ENCODE results near the gene GRIK1. TPM values are rescaled to one million over a fixed set of nuclear protein-coding genes. Genes with fewer than 3 reads are reported as not detected.

Gene GRIK1
- polyA plus RNA-seq, 1 donor (not counting 4 experiments of a cell fraction or from before 2014, with no cell fraction given) = not detected

DNA sequence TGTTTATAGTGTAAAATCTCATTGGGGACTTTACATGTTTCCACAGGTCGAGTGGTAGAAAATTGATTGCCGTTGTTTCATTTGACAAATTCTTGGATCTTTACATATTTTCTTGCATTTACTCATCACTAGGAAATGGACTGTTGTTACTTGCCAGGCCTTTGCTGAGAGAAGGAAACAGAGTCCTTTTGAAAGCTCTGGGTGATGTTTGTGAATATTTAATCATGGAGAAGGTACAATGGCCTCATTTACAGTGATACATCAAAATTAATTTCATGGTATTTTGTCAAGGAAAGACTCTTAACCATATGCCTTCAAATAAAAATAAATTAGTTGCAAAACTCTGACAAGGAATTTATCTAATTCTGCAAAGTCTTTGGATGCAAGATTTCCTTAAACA lies 198.0 kb downstream of the GRIK1 start:
- no peaks in the 10 kb centered on the region for H3K27me3 ChIP-seq (ENCODE audit: control insufficient read depth, extremely low read depth, insufficient read depth, low read length)
- dilution Hi-C loops (cut with MboI; ENCODE audit: extremely low pct_ligation_motif_present, low sequenced_read_pairs) = no loop called here
- H3K9ac ChIP-seq (ENCODE audit: control insufficient read depth, extremely low read depth, insufficient read depth, low read length) = no peak overlapping the region
- no peaks in the 10 kb centered on the region for H3K4me1 ChIP-seq (ENCODE audit: control insufficient read depth, extremely low read depth, insufficient read depth, low read length)
- no peak for DNase-seq (ENCODE audit: low read depth, low spot score)
- TF ChIP-seq EZH2 (IDR thresholded peaks at IDR 0.05; ENCODE audit: low read length) = no peak
- no peaks in the 10 kb centered on the region for H3K79me2 ChIP-seq (ENCODE audit: control insufficient read depth, insufficient read depth, low read length)
- H3K4me2 ChIP-seq (ENCODE audit: control insufficient read depth, extremely low read depth, insufficient read depth, low read depth, low read length) = no peak overlapping the region
- no peak overlapping the region for H2AFZ ChIP-seq (ENCODE audit: control insufficient read depth, low read length)
- H4K20me1 ChIP-seq (ENCODE audit: control insufficient read depth, extremely low read depth, insufficient read depth, low read length) = no peaks in the 10 kb centered on the region
- no peak overlapping the region for H3K4me3 ChIP-seq (ENCODE audit: control insufficient read depth in 2 of 3, extremely low read depth in 1 of 3, insufficient read depth in 2 of 3, low read depth in 1 of 3, low read length in 3 of 3)
- H3K9me1 ChIP-seq (ENCODE audit: control insufficient read depth, extremely low read depth, insufficient read depth, low read length) = no peaks in the 10 kb centered on the region
- FAIRE-seq = no peak
- no peaks in the 10 kb centered on the region for H3K9me3 ChIP-seq (ENCODE audit: control insufficient read depth, low read depth, low read length)
- no peaks in the 10 kb centered on the region for H3K36me3 ChIP-seq (ENCODE audit: control insufficient read depth in 2 of 2, extremely low read depth in 1 of 2, insufficient read depth in 2 of 2, low read length in 2 of 2)
- H3K27ac ChIP-seq (ENCODE audit: control insufficient read depth, insufficient read depth, low read length) = no peak overlapping the region

DNA sequence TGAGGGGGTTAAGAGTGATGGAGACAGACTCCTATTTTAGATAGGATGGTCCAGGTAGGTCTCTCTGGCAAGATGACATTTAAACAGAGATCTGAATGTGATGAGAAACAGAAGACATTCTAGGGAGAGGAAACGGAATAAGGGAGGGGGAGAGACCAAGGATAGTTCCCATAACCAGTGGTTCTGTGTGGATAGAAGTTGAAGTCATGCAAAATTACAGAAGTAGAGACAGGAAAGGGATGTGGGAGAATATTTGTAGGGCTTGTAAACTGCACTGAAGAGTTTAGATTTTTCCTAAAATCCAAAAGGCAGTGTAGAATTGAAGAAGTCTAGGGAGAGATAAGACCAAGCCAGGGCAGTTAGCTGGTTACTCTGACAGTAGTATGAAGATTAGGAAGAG lies 200.6 kb downstream of the GRIK1 start:
- DNase-seq (ENCODE audit: low read depth, low spot score) (no peak), FAIRE-seq (no peak)
- Histone ChIP-seq H3K9me1 (ENCODE audit: control insufficient read depth, extremely low read depth, insufficient read depth, low read length) (no peaks in the 10 kb centered on the region), H3K27ac (ENCODE audit: control insufficient read depth, insufficient read depth, low read length) (no peak overlapping the region), H3K79me2 (ENCODE audit: control insufficient read depth, insufficient read depth, low read length) (no peaks in the 10 kb centered on the region), H3K4me2 (ENCODE audit: control insufficient read depth, extremely low read depth, insufficient read depth, low read depth, low read length) (no peak overlapping the region), H3K36me3 (ENCODE audit: control insufficient read depth in 2 of 2, extremely low read depth in 1 of 2, insufficient read depth in 2 of 2, low read length in 2 of 2) (no peaks in the 10 kb centered on the region), H4K20me1 (ENCODE audit: control insufficient read depth, extremely low read depth, insufficient read depth, low read length) (no peaks in the 10 kb centered on the region), H3K27me3 (ENCODE audit: control insufficient read depth, extremely low read depth, insufficient read depth, low read length) (no peaks in the 10 kb centered on the region), H2AFZ (ENCODE audit: control insufficient read depth, low read length) (no peak overlapping the region), H3K4me1 (ENCODE audit: control insufficient read depth, extremely low read depth, insufficient read depth, low read length) (no peaks in the 10 kb centered on the region), H3K9ac (ENCODE audit: control insufficient read depth, extremely low read depth, insufficient read depth, low read length) (no peak overlapping the region), H3K4me3 (ENCODE audit: control insufficient read depth in 2 of 3, extremely low read depth in 1 of 3, insufficient read depth in 2 of 3, low read depth in 1 of 3, low read length in 3 of 3) (no peak overlapping the region), H3K9me3 (ENCODE audit: control insufficient read depth, low read depth, low read length) (no peaks in the 10 kb centered on the region)
- dilution Hi-C loops (cut with MboI; ENCODE audit: extremely low pct_ligation_motif_present, low sequenced_read_pairs) = no loop called here
- TF ChIP-seq EZH2 (IDR thresholded peaks at IDR 0.05; ENCODE audit: low read length) (no peak), CTCF (optimal IDR thresholded peaks at IDR 0.05 in 1 of 3, IDR thresholded peaks at IDR 0.05 in 1 of 3, conservative IDR thresholded peaks at IDR 0.05 in 1 of 3; ENCODE audit: extremely low read depth in 1 of 3, insufficient read depth in 2 of 3, low read length in 3 of 3) (no peak)

DNA sequence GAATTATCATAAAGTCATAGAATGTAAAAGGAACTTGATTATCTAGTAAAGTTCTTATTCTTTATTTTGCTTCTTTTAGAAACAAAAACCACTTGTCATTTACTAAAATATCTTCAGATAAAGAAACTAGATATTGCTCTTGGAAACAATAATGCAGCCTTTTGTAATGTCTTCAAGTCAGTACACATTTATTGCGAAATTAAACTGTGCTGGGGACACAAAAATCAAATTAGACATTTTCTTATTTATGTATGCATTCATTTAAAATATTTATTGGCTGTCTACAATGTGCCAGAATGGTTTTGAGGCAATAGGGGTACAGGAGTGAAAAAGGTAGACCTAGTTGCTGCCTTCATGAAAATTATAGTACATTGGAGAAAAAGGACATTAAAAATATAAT lies 201.1 kb downstream of the GRIK1 start:
- H3K27me3 ChIP-seq (ENCODE audit: control insufficient read depth, extremely low read depth, insufficient read depth, low read length) = no peaks in the 10 kb centered on the region
- no peak overlapping the region for H2AFZ ChIP-seq (ENCODE audit: control insufficient read depth, low read length)
- no peaks in the 10 kb centered on the region for H3K9me1 ChIP-seq (ENCODE audit: control insufficient read depth, extremely low read depth, insufficient read depth, low read length)
- H3K36me3 ChIP-seq (ENCODE audit: control insufficient read depth in 2 of 2, extremely low read depth in 1 of 2, insufficient read depth in 2 of 2, low read length in 2 of 2) = no peaks in the 10 kb centered on the region
- no peak for TF ChIP-seq EZH2 (IDR thresholded peaks at IDR 0.05; ENCODE audit: low read length)
- H3K4me3 ChIP-seq (ENCODE audit: control insufficient read depth in 2 of 3, extremely low read depth in 1 of 3, insufficient read depth in 2 of 3, low read depth in 1 of 3, low read length in 3 of 3) = no peak overlapping the region
- H3K79me2 ChIP-seq (ENCODE audit: control insufficient read depth, insufficient read depth, low read length) = no peaks in the 10 kb centered on the region
- DNase-seq (ENCODE audit: low read depth, low spot score) (no peak), FAIRE-seq (no peak)
- H3K4me2 ChIP-seq (ENCODE audit: control insufficient read depth, extremely low read depth, insufficient read depth, low read depth, low read length) = no peak overlapping the region
- no peak overlapping the region for H3K27ac ChIP-seq (ENCODE audit: control insufficient read depth, insufficient read depth, low read length)
- no peaks in the 10 kb centered on the region for H3K9me3 ChIP-seq (ENCODE audit: control insufficient read depth, low read depth, low read length)
- H3K4me1 ChIP-seq (ENCODE audit: control insufficient read depth, extremely low read depth, insufficient read depth, low read length) = no peaks in the 10 kb centered on the region
- H4K20me1 ChIP-seq (ENCODE audit: control insufficient read depth, extremely low read depth, insufficient read depth, low read length) = no peaks in the 10 kb centered on the region
- H3K9ac ChIP-seq (ENCODE audit: control insufficient read depth, extremely low read depth, insufficient read depth, low read length) = no peak overlapping the region
- dilution Hi-C loops (cut with MboI; ENCODE audit: extremely low pct_ligation_motif_present, low sequenced_read_pairs) = no loop called here

All from keratinocyte (primary cell).